Measurements from ENCODE around the gene FAM174A. TPM values are rescaled to one million over a fixed set of nuclear protein-coding genes. Genes with fewer than 3 reads are reported as not detected.

The FAM174A gene
- total and polyA plus RNA-seq, 9 of the 15 experiments (the other 6 are each of a cell fraction or from before 2014, with no cell fraction given) = 0.14 to 2.9 (median 1.2) TPM

GRCh38 chr5:100539519-100539918 lies 4.3 kb downstream of the FAM174A start (continued):
- TF ChIP-seq CBFB (CRISPR knock-in tag; IDR thresholded peaks at IDR 0.05) = no peak
- TF ChIP-seq, protein P1, sequence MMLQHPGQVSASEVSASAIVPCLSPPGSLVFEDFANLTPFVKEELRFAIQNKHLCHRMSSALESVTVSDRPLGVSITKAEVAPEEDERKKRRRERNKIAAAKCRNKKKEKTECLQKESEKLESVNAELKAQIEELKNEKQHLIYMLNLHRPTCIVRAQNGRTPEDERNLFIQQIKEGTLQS (IDR thresholded peaks at IDR 0.05) = no peak
- TF ChIP-seq, protein P1 (CRISPR knock-in tag; conservative IDR thresholded peaks at IDR 0.05) = no peak

DNA sequence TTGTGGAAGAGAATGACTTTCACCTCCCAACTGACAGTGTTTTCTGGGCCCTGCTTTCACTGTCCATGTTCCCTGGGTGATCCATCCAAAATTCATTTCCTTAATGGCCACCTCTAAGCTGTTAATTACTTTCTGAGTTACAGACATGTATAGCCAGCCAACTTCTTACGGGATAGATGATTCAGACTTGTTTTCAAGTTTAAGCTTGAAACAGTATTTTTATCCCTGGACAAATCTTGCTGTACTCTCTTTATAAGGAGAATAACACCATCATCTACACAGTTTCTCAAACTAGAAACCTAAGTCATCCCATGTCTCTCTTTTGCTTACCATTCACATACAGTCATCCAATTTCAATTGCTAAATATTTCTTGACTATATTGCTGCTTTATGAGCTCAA lies 6.9 kb downstream of the FAM174A start:
- no peak for DNase-seq (ENCODE audit: extremely low read depth in 1 of 4, low spot score in 3 of 4)
- CTCF ChIA-PET (ENCODE audit: low intra/inter-chr PET ratio) = no interaction called here
- H3K4me1 ChIP-seq (replicated peaks in 1 of 2; ENCODE audit: control insufficient read depth in 2 of 2, insufficient read depth in 2 of 2, low read length in 2 of 2) = no peaks in the 10 kb centered on the region
- no TSS peak for BruUV-seq (replicated peaks)
- no peak overlapping the region for H3K9ac ChIP-seq (ENCODE audit: insufficient read depth in 1 of 2, low read depth in 2 of 2, low read length in 2 of 2)
- H2AFZ ChIP-seq (ENCODE audit: low read depth, low read length) = no peak overlapping the region
- no peak overlapping the region for H3K27ac ChIP-seq (ENCODE audit: extremely low read depth, low read depth, low read length)
- ATAC-seq = no peak
- no peaks in the 10 kb centered on the region for H3K36me3 ChIP-seq (ENCODE audit: control insufficient read depth, insufficient read depth, low read length)
- WGBS (ENCODE audit: insufficient coverage, low coverage, missing lambda C conversion rate) = 32% methylated on average over 1 of the region's 1 CpG
- H3K79me2 ChIP-seq (ENCODE audit: control insufficient read depth, insufficient read depth, low read length) = no peaks in the 10 kb centered on the region
- H3K9me3 ChIP-seq (replicated peaks; ENCODE audit: control insufficient read depth, insufficient read depth, low read depth, low read length) = no peaks in the 10 kb centered on the region
- in situ Hi-C loops (cut with MboI) (no loop called here), intact Hi-C loops (cut with micrococcal nuclease) (no loop called here)
- no peaks in the 10 kb centered on the region for H4K20me1 ChIP-seq (replicated peaks; ENCODE audit: control insufficient read depth, insufficient read depth, low read length)
- POLR2A ChIA-PET = no interaction called here
- H3K4me3 ChIP-seq = no peak overlapping the region
- TF ChIP-seq NR3C1 (CRISPR knock-in tag; IDR thresholded peaks at IDR 0.05) (no peak), ZNF239 (CRISPR knock-in tag; IDR thresholded peaks at IDR 0.05) (no peak), ELK3 (CRISPR knock-in tag; IDR thresholded peaks at IDR 0.05) (no peak), FOS (IDR thresholded peaks at IDR 0.05; ENCODE audit: extremely low read depth, insufficient read length) (no peak), ZNF217 (CRISPR knock-in tag; IDR thresholded peaks at IDR 0.05) (no peak), ZBTB1 (CRISPR knock-in tag; IDR thresholded peaks at IDR 0.05; ENCODE audit: borderline replicate concordance, low read depth) (no peak), ZNF766 (CRISPR knock-in tag; conservative IDR thresholded peaks at IDR 0.05) (no peak), ZFP1 (CRISPR knock-in tag; IDR thresholded peaks at IDR 0.05) (no peak), HNRNPL (IDR thresholded peaks at IDR 0.05; ENCODE audit: low read depth, low read length) (no peak), ZNF445 (CRISPR knock-in tag; IDR thresholded peaks at IDR 0.05; ENCODE audit: low read depth) (no peak), KLF16 (IDR thresholded peaks at IDR 0.05) (no peak), ZNF133 (CRISPR knock-in tag; IDR thresholded peaks at IDR 0.05) (no peak)
- TF ChIP-seq, protein P2, sequence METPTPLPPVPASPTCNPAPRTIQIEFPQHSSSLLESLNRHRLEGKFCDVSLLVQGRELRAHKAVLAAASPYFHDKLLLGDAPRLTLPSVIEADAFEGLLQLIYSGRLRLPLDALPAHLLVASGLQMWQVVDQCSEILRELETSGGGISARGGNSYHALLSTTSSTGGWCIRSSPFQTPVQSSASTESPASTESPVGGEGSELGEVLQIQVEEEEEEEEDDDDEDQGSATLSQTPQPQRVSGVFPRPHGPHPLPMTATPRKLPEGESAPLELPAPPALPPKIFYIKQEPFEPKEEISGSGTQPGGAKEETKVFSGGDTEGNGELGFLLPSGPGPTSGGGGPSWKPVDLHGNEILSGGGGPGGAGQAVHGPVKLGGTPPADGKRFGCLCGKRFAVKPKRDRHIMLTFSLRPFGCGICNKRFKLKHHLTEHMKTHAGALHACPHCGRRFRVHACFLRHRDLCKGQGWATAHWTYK (CRISPR knock-in tag; IDR thresholded peaks at IDR 0.05) = no peak
- no peaks in the 10 kb centered on the region for H3K9me1 ChIP-seq (ENCODE audit: control insufficient read depth, insufficient read depth, low read length)
- no peaks in the 10 kb centered on the region for H3K27me3 ChIP-seq (ENCODE audit: control insufficient read depth in 2 of 2, insufficient read depth in 2 of 2, low read length in 2 of 2)
- no peak overlapping the region for H3K4me2 ChIP-seq (ENCODE audit: insufficient read depth, low read length)
- FAIRE-seq = no peak
